GM10266 (cell line): ENCODE data around the gene ATP6V0D1.

ENCODE experiments used
- DNase-seq: peaks from one replicate; pipeline ENCODE4 v3.0.0; 2012; ENCODE audit errors: extremely low spot score
- TF ChIP-seq, protein P1 (sequence below): IDR thresholded peaks from 2 replicates; pipeline ENCODE4 v1.5.1; 2012; ENCODE audit warnings: mild to moderate bottlenecking, low read depth; ENCODE audit not compliant: control insufficient read depth, insufficient read depth; ENCODE audit errors: missing control alignments

ATP6V0D1 gene

DNA sequence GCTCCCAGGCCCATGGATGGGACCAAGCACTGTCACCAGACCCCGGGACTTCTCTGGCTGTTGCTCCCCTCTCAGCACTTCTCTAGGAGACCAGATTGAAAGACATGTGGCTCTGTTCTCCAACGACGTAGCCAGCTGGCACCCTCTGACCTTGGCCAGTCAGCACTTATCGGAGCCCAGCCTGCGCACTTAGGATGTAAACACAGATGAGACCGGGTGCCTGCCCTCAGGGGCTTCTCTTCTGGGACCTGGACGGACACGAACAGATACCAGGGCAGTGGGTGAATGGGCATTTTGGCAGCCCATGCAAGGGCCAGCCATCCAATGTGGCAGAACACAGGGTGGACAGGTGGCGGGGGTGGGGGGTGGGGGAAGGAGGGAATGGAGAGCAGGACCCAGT, 71.3 kb downstream of the ATP6V0D1 start:
- TF ChIP-seq, protein P1, sequence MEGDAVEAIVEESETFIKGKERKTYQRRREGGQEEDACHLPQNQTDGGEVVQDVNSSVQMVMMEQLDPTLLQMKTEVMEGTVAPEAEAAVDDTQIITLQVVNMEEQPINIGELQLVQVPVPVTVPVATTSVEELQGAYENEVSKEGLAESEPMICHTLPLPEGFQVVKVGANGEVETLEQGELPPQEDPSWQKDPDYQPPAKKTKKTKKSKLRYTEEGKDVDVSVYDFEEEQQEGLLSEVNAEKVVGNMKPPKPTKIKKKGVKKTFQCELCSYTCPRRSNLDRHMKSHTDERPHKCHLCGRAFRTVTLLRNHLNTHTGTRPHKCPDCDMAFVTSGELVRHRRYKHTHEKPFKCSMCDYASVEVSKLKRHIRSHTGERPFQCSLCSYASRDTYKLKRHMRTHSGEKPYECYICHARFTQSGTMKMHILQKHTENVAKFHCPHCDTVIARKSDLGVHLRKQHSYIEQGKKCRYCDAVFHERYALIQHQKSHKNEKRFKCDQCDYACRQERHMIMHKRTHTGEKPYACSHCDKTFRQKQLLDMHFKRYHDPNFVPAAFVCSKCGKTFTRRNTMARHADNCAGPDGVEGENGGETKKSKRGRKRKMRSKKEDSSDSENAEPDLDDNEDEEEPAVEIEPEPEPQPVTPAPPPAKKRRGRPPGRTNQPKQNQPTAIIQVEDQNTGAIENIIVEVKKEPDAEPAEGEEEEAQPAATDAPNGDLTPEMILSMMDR: no peak
- DNase-seq: no peak

DNA sequence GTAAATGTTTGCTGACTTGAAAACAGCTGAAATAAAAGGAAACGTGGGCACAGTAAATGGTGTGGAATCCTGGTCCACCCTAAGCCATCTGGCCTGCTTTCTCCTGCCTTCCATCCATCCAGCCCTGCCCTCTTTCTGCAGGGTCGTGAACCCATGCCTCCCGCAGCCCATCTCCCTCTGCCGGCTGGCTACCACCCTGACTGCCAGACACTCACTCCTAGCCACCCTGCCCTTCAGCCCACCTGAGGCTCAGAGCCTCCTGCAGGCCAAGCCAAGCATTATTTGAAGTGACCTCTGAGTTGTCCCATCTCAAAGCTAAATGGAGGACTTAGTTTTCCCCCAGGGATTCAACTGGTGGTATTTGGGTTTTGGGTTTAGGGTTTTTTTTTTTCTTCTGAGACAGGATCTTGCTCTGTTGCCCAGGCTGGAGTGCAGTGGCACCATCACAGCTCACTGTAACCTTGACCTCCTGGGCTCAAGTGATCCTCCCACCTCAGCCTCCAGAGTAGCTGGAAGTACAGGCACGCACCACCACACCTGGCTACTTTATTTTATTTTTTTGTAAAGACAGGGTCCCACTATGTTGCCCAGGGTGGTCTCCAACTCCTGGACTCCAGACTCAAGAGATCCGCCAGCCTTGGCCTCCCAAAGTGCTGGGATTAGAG, 73.0 kb downstream of the ATP6V0D1 start:
- TF ChIP-seq, protein P1: no peak
- DNase-seq: no peak

DNA sequence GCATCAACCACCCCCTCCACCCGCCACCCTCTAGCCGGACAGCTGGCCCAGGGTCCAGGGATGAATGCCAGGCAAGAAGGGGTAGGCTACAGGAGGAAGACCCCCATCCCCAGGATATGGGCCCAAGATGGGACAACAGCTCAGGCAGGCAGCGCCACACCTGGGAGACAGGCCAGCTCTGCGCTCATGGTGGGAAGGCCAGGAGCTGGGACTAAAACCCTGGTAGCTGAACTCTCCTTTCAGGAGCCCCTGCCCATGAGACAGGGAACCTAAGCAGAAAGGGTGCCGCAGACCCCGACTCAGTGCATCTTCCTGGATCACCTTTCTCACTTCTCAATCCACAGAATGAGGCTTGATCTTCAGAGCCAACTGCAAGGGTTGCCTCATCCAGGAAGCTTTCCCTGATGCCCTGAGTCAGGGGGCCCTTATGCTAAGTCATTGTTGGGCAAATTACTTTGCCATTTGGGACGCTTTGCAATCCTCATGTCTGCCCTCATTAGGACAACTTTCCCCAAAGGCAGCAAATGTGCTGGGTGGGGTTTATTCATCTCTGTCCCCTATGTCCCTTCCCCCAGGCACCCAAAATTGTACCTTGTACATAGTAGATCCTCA, 73.7 kb downstream of the ATP6V0D1 start:
- TF ChIP-seq, protein P1: no peak
- DNase-seq: no peak

DNA sequence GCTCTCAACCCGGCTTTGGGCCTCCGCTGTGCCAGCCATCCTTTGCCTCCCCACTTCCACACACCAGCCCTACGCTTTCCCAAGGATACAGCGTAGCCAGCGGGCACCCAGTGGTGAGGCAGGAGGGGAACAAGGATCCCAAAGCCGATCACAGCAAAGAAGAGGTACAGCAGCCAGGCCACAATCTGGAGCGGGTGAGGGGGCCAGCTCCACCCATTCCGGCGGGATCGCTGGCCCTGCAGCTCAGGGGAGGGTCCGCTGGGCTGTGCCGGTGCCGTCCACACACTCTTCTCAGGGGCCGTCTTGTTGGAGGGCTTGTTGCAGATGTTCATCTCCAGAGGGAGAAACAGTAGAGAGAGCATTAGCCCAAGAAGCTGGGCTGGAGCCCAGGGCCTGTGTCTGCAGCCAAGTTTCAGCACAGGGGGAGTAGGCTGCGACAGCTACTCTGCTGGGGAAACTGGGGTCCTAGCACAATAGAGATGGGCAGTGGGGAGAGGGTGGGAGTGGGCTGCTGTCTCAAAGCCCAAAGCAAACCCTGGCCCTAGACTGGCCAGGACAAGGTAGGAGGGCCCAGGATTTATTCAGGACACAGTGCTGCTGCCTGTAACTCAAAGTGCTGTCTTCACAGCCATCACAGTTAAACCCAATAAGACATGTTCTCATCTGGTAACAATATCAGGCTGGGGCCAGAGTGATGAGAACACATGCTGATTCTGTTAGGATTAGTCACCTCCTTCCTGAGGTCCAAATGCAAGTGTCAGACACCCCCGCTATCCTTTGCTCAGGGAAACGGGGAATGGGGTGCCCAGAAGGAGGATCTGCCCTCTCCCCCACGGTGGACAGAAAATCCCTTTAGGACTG, 74.6 kb downstream of the ATP6V0D1 start:
- TF ChIP-seq, protein P1: no peak
- no peak for DNase-seq

DNA sequence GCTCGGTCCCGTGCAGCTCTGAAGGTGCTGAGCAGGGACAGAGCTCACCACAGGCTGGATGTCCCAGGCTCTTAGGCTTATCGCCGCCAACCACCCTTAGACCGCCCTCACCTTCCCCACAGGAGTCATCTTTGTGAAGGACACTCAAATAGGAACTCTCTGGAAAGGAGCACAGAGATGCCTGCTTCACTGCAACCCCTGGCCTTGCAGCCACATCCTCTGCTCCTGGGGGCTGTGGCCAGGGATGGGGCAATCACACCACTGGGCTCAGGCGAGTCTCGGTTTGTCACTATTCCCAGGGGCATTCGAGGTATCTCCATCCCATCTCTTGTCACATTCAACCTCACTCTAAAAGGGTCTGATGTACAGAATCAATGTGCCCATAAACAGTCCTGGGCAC, 75.6 kb downstream of the ATP6V0D1 start:
- DNase-seq: no peak
- TF ChIP-seq, protein P1: no peak

DNA sequence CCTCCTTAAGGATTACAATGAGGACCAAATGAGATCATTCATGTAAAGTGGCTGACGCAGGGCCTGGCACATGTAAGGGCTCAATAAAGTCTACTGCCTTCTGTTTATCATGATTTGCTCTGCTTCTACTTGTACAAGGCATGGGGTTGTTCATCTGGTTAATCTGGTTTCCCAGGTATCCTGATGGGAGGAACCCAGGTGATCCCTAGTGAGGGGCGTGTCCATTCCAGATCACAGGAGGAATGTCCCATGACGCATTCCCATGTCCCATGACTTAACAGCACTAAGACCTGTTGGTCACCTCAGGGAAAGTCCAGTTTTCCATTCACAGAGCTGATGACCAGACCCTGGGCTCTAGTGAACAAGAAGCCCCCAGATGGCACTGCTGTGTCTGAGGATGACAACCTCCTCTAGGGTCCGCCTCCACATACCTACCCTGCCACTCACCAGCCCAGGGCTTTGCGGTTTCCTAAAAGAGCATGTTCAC, 76.2 kb downstream of the ATP6V0D1 start:
- TF ChIP-seq, protein P1: no peak

More for the DNA sequence above, 76.2 kb downstream of the ATP6V0D1 start:
- DNase-seq: no peak
